K562 (cell line): ENCODE measurements around the gene PITRM1. TPM values are rescaled to one million over a fixed set of nuclear protein-coding genes. Genes with fewer than 3 reads are reported as not detected.

Experiments
- ATAC-seq: fragments of 200-7000 bp; cut with Tn5 transposase; 3 replicates; pipeline ENCODE4 v1.9.1; 2020; ENCODE audit warnings: moderate library complexity
- BruUV-seq: library from RNA; stranded (reverse); fragments of 400-500 nt; replicated peaks from 2 replicates; lab custom pipeline; 2021; lab: Mats Ljungman, UMichigan
- CTCF ChIA-PET: fragments of 300-600 bp; formaldehyde crosslinking; extraction: SDS; loops from one replicate; lab custom pipeline; 2021; ENCODE audit warnings: low intra/inter-chr PET ratio; lab: Yijun Ruan, JAX
- POLR2A ChIA-PET: fragments of 300-600, 350-650 bp; sonication (Branson Sonifier 250); formaldehyde crosslinking; extraction: SDS; loops from one replicate; lab custom pipeline; 2021; ENCODE audit warnings: antibody characterized with exemption, inconsistent platforms; lab: Yijun Ruan, JAX
- DNase-seq, 4 experiments: peaks; one replicate each; pipeline versions ENCODE4 v3.0.0 to v3.0.0-alpha.2; 2011 to 2018; ENCODE audit warnings: low spot score in 3 of 4, mixed read lengths in 3 of 4; ENCODE audit errors: extremely low read depth in 1 of 4
- FAIRE-seq: peaks from 2 replicates; lab custom pipeline; 2011; peaks lifted over from hg19 to GRCh38; lab: Jason Lieb, UNC
- H2AFZ ChIP-seq: 2 replicates; pipeline ENCODE4 v1.6.0; 2011; ENCODE audit warnings: low read depth, low read length, control low read depth, inconsistent platforms
- H3K27ac ChIP-seq: fragments of 200-600 bp; 3 replicates; pipeline ENCODE4 v1.8.0; 2011; ENCODE audit warnings: low read depth, mild to moderate bottlenecking, control low read depth, inconsistent platforms, low read length, moderate library complexity, mixed read lengths; ENCODE audit errors: extremely low read depth
- H3K27me3 ChIP-seq, 2 experiments: fragments of 300-600 bp in 1 of 2; 2 replicates in 1 of 2; 3 replicates in 1 of 2; pipeline versions ENCODE4 v1.6.0 to v1.8.0; 2011; ENCODE audit warnings: inconsistent platforms in 2 of 2, low read length in 2 of 2, mild to moderate bottlenecking in 1 of 2, mixed read lengths in 1 of 2, moderate library complexity in 1 of 2; ENCODE audit not compliant: control insufficient read depth in 2 of 2, insufficient read depth in 2 of 2
- H3K36me3 ChIP-seq: fragments of 300-600 bp; 3 replicates; pipeline ENCODE4 v1.8.0; 2011; ENCODE audit warnings: mild to moderate bottlenecking, low read length, inconsistent platforms; ENCODE audit not compliant: control insufficient read depth, insufficient read depth
- H3K4me1 ChIP-seq, 2 experiments: fragments of 200-600 bp in 1 of 2; replicated peaks in 1 of 2; 2 replicates in 1 of 2; 3 replicates in 1 of 2; pipeline versions ENCODE4 v1.5.1 to v1.8.0; 2011; ENCODE audit warnings: inconsistent platforms in 2 of 2, low read length in 2 of 2, mild to moderate bottlenecking in 1 of 2, mixed read lengths in 1 of 2, moderate library complexity in 1 of 2; ENCODE audit not compliant: control insufficient read depth in 2 of 2, insufficient read depth in 2 of 2
- H3K4me2 ChIP-seq: 2 replicates; pipeline ENCODE4 v1.6.1; 2011; ENCODE audit warnings: low read length, control low read depth, inconsistent platforms, mixed read lengths; ENCODE audit not compliant: insufficient read depth
- H3K4me3 ChIP-seq: fragments of 200-600 bp; sonication (generic), shearing (Covaris generic); 2 replicates; pipeline ENCODE4 v1.5.1; 2016; ENCODE audit warnings: control low read depth, inconsistent platforms
- H3K79me2 ChIP-seq: fragments of 200-600 bp; 3 replicates; pipeline ENCODE4 v1.8.0; 2011; ENCODE audit warnings: low read length, inconsistent platforms; ENCODE audit not compliant: control insufficient read depth, insufficient read depth
- H3K9ac ChIP-seq, 2 experiments: 2 replicates each; pipeline versions ENCODE4 v1.6.0 to v1.6.1; 2011; ENCODE audit warnings: low read depth in 2 of 2, low read length in 2 of 2, control low read depth in 1 of 2, inconsistent platforms in 1 of 2, mild to moderate bottlenecking in 1 of 2, mixed read lengths in 1 of 2; ENCODE audit not compliant: insufficient read depth in 1 of 2
- H3K9me1 ChIP-seq: one replicate; pipeline ENCODE4 v1.6.0; 2011; ENCODE audit warnings: inconsistent platforms, mild to moderate bottlenecking, low read length, moderate library complexity; ENCODE audit not compliant: control insufficient read depth, insufficient read depth
- H3K9me3 ChIP-seq: replicated peaks from 2 replicates; pipeline ENCODE4 v1.5.1; 2011; ENCODE audit warnings: low read depth, low read length, inconsistent platforms; ENCODE audit not compliant: control insufficient read depth, insufficient read depth
- H4K20me1 ChIP-seq: replicated peaks from 2 replicates; pipeline ENCODE4 v1.6.1; 2011; ENCODE audit warnings: low read length, inconsistent platforms, mixed read lengths; ENCODE audit not compliant: control insufficient read depth, insufficient read depth
- E2F3 ChIP-seq: fragments of 250-450 bp; sonication (Bioruptor Pico); IDR thresholded peaks from 2 replicates; pipeline ENCODE4 v1.4.0; 2020; ENCODE audit warnings: mild to moderate bottlenecking
- E2F6 ChIP-seq, 2 experiments: IDR thresholded peaks; 2 replicates each; pipeline ENCODE4 v1.6.1; 2011; ENCODE audit warnings: borderline replicate concordance in 1 of 2, control low read depth in 1 of 2, low read depth in 1 of 2, low read length in 1 of 2, mild to moderate bottlenecking in 1 of 2, mixed read lengths in 1 of 2, moderate library complexity in 1 of 2; ENCODE audit not compliant: insufficient read depth in 1 of 2, insufficient read length in 1 of 2, poor library complexity in 1 of 2, severe bottlenecking in 1 of 2; ENCODE audit errors: extremely low read depth in 1 of 2
- HDAC3 ChIP-seq: fragments of 450-650 bp; IDR thresholded peaks from 2 replicates; pipeline ENCODE4 v1.6.1; 2018; ENCODE audit warnings: borderline replicate concordance, mild to moderate bottlenecking, moderate library complexity; ENCODE audit not compliant: partially characterized antibody
- RBBP5 ChIP-seq: fragments of 200-600 bp; sonication (generic); IDR thresholded peaks from 2 replicates; pipeline ENCODE4 v1.6.1; 2012; ENCODE audit warnings: borderline replicate concordance, mild to moderate bottlenecking, low read length, control low read depth, inconsistent platforms; ENCODE audit not compliant: insufficient read depth, poor library complexity, severe bottlenecking
- RFX7 ChIP-seq: fragments of 250-450 bp; sonication (Bioruptor Pico); IDR thresholded peaks from 2 replicates; pipeline ENCODE4 v1.5.1; 2021; ENCODE audit warnings: mild to moderate bottlenecking
- SMAD4 ChIP-seq: fragments of 250-450 bp; sonication (Bioruptor Pico); conservative IDR thresholded peaks from 2 replicates; pipeline ENCODE4 v1.8.0; 2021; ENCODE audit warnings: inconsistent platforms, mild to moderate bottlenecking, moderate library complexity
- SREBF1 ChIP-seq: fragments of 150-350 bp; IDR thresholded peaks from 2 replicates; pipeline ENCODE4 v1.6.1; 2014; ENCODE audit warnings: antibody characterized with exemption, low read depth, low read length, borderline replicate concordance
- TFE3 ChIP-seq: fragments of 450-650 bp; formaldehyde crosslinking; IDR thresholded peaks from 2 replicates; pipeline ENCODE4 v1.4.0; 2020; ENCODE audit warnings: mild to moderate bottlenecking, mixed read lengths
- ZEB2 ChIP-seq: fragments of 450-650 bp; IDR thresholded peaks from 2 replicates; pipeline ENCODE4 v1.6.1; 2016
- ZFX ChIP-seq: sonication (generic); formaldehyde crosslinking; IDR thresholded peaks from 2 replicates; pipeline ENCODE4 v1.8.0; 2022; ENCODE audit warnings: mild to moderate bottlenecking, missing genetic modification reagents, moderate library complexity
- ZNF280A ChIP-seq: fragments of 450-650 bp; IDR thresholded peaks from 2 replicates; pipeline ENCODE4 v1.6.1; 2018; ENCODE audit warnings: mild to moderate bottlenecking, low read depth; ENCODE audit not compliant: partially characterized antibody
- ZNF316 ChIP-seq: fragments of 450-650 bp; IDR thresholded peaks from 2 replicates; pipeline ENCODE4 v1.6.1; 2016
- ZNF655 ChIP-seq: fragments of 250-450 bp; sonication (Bioruptor Pico); IDR thresholded peaks from 2 replicates; pipeline ENCODE4 v1.5.0; 2021
- ZNF696 ChIP-seq: fragments of 250-450 bp; sonication (Bioruptor Pico); conservative IDR thresholded peaks from 2 replicates; pipeline ENCODE4 v1.4.0; 2020; ENCODE audit warnings: mild to moderate bottlenecking, moderate library complexity
- ZNF75A ChIP-seq: fragments of 450-650 bp; formaldehyde crosslinking; IDR thresholded peaks from 2 replicates; pipeline ENCODE4 v1.4.0; 2020; ENCODE audit warnings: mild to moderate bottlenecking
- WGBS: fragments of 100-300 bp; shearing (Covaris generic); methylation state at CpG from one replicate; pipeline ENCODE4 v1.1.6; 2016; ENCODE audit warnings: low coverage, mixed read lengths; ENCODE audit not compliant: insufficient coverage; ENCODE audit errors: missing lambda C conversion rate; 5-methylcytosine and 5-hydroxymethylcytosine counted together
- in situ Hi-C: fragments of 300-500 bp; cut with MboI; formaldehyde crosslinking; loops from 4 replicates; pipeline ENCODE4 v1.15.0; 2018; ENCODE audit warnings: inconsistent platforms, mixed read lengths
- intact Hi-C: fragments of 100-400 bp; cut with micrococcal nuclease; formaldehyde crosslinking; loops from 2 replicates; pipeline ENCODE4 v1.14.2; 2022
- polyA plus RNA-seq, 8 experiments: library from polyadenylated mRNA; depleted of rRNA in 4 of 8; stranded (reverse) in 5 of 8; unstranded in 3 of 8; fragments of >200 nt; fragmentation: Nextera tagmentation in 2 of 8; fragmentation: Illumina TruSeq in 1 of 8; extraction: Ambion mirVana in 2 of 8; extraction: Trizol in 1 of 8; gene quantifications; 2 replicates each; pipeline versions ENCODE4 v1.2.1 to v1.2.3, GENCODE V29; 2011 to 2014; ENCODE audit warnings: inconsistent platforms in 1 of 8, missing spikeins in 1 of 8
- total RNA-seq, 7 experiments: library from RNA; depleted of rRNA in 6 of 7; stranded (reverse); fragments of >200 nt in 6 of 7; fragmentation: Illumina TruSeq in 2 of 7; extraction: Trizol in 2 of 7; gene quantifications; 2 replicates each; pipeline versions ENCODE4 v1.2.1 to v1.2.3, GENCODE V29; 2011 to 2021; ENCODE audit warnings: low replicate concordance in 1 of 7

The PITRM1 gene
- total and polyA plus RNA-seq, 9 of the 15 experiments (the other 6 are each of a cell fraction or from before 2014, with no cell fraction given): 21.1 to 70.4 (median 39.7) TPM

GRCh38 chr10:3213208-3213607 is 40.6 kb upstream of the PITRM1 start:
- Histone ChIP-seq H3K4me3 (no peak overlapping the region), H3K9me3 (no peaks in the 10 kb centered on the region), H3K9ac (no peak overlapping the region), H4K20me1 (0 out of 2 replicates have a peak, but pooled peaks cover 7% of the 10 kb centered on the region), H3K36me3 (no peaks in the 10 kb centered on the region), H3K4me2 (no peak overlapping the region), H3K9me1 (no peaks in the 10 kb centered on the region), H3K4me1 (peaks cover 0 to 5% of the 10 kb centered on the region in 2 experiments; a peak in 3 of 5 replicates), H2AFZ (no peak overlapping the region), H3K27ac (no peak overlapping the region), H3K27me3 (peaks cover 8 to 44% of the 10 kb centered on the region in 2 experiments; a peak in 4 of 5 replicates), H3K79me2 (no peaks in the 10 kb centered on the region)
- FAIRE-seq (no peak), ATAC-seq (no peak), DNase-seq (no peak)
- in situ Hi-C loops (loop anchor here (25.0 kb wide), 1 partner anchor 1549 kb away; no protein-coding TSS in a partner anchor), intact Hi-C loops (no loop called here)
- ChIA-PET CTCF (no interaction called here), POLR2A (interaction anchor here (0.5 to 0.6 kb wide), 5 partner anchors 19 to 669 kb away, joined by 3 read pairs; no protein-coding TSS in a partner anchor)
- 2% methylated on average over 10 of the region's 10 CpGs for WGBS
- BruUV-seq: no TSS peak
- TF ChIP-seq ZNF696 (CRISPR knock-in tag) (no peak), ZNF316 (no peak), ZEB2 (no peak), RFX7 (CRISPR knock-in tag) (no peak), RBBP5 (no peak), E2F6 (IDR thresholded peaks at IDR 0.05; ENCODE audit: borderline replicate concordance in 1 of 2, extremely low read depth in 1 of 2, insufficient read depth in 1 of 2, insufficient read length in 1 of 2, low read depth in 1 of 2, low read length in 1 of 2, poor library complexity in 1 of 2, severe bottlenecking in 1 of 2) (no peak), ZNF655 (CRISPR knock-in tag) (no peak), HDAC3 (no peak), SREBF1 (no peak), ZNF75A (no peak), ZNF280A (no peak), SMAD4 (CRISPR knock-in tag) (no peak), ZFX (no peak), TFE3 (CRISPR knock-in tag) (no peak), E2F3 (CRISPR knock-in tag) (no peak)
